A673 (cell line): ENCODE measurements around the gene STIP1.

Experiments used
- EZH2 ChIP-seq: fragments of 200-600 bp; sonication (generic); IDR thresholded peaks from 2 replicates; pipeline ENCODE4 v1.6.1; 2017; ENCODE audit warnings: borderline replicate concordance, low read depth, mild to moderate bottlenecking, mixed read lengths, antibody characterized with exemption, low read length; ENCODE audit not compliant: poor library complexity, severe bottlenecking
- TF ChIP-seq, protein P1 (sequence below): fragments of 300-800, 200-600 bp; sonication (generic); conservative IDR thresholded peaks from 2 replicates; pipeline ENCODE4 v1.5.1; 2017; ENCODE audit warnings: low read depth, mild to moderate bottlenecking, antibody characterized with exemption, low read length, moderate library complexity, mixed read lengths

DNA sequence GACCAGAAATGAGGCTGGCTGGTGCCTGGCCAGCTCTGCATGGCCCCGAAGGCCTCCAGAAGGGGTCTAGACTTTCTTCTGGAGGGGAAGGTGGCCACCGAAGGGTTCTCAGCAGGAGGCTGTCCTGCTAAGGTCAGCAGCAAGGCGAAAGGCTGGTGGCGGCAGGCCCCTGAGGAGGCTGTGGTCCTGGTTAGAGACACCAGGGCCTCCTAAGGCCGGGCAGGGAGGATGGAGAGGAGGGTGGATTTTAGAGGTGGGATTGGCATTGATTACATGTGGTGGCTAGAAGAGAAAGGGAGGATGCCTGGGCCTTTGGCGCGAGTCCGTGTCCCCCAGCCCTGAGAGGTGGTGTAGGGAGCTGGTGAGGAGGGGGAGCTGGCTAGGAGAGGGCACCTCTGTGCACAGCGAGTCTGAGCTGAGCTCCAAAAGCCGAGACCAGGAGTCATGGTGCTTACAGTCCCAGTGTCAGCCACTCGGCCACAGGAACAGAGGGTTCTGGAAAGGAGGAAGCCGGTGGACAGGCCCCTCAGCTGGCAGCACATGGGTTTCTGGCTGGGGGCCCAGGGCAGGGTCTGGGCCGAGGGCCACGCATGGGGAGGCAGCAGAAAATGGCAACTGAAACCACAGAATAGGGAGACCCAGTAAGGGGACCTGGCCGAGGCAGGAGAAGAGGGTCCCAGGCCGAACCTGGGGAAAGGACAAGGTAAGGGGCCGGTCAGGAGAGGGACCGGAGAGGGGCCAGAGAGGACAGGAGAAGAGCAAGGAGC lies 23.0 kb downstream of the STIP1 start:
- TF ChIP-seq, protein P1, sequence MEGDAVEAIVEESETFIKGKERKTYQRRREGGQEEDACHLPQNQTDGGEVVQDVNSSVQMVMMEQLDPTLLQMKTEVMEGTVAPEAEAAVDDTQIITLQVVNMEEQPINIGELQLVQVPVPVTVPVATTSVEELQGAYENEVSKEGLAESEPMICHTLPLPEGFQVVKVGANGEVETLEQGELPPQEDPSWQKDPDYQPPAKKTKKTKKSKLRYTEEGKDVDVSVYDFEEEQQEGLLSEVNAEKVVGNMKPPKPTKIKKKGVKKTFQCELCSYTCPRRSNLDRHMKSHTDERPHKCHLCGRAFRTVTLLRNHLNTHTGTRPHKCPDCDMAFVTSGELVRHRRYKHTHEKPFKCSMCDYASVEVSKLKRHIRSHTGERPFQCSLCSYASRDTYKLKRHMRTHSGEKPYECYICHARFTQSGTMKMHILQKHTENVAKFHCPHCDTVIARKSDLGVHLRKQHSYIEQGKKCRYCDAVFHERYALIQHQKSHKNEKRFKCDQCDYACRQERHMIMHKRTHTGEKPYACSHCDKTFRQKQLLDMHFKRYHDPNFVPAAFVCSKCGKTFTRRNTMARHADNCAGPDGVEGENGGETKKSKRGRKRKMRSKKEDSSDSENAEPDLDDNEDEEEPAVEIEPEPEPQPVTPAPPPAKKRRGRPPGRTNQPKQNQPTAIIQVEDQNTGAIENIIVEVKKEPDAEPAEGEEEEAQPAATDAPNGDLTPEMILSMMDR = no peak
- TF ChIP-seq EZH2 = no peak
